Retina (tissue), 1 donor: ENCODE data around the gene IL22.

Experiments
- DNase-seq: peaks from one replicate; pipeline ENCODE4 v3.0.0-alpha.2; 2016

Gene IL22

GRCh38 chr12:68253504-68253903, at the start of gene IL22:
IL22 (minus strand) TSS chr12:68253604; CDS start chr12:68253448, 156 bp downstream.
- no peak for DNase-seq

- DNase-seq = no peak
Measured at GRCh38 chr12:68297929-68298328, 44.5 kb upstream of the IL22 start.

- DNase-seq = no peak
Measured at GRCh38 chr12:68294251-68294650, 40.8 kb upstream of the IL22 start.

GRCh38 chr12:68293347-68293746, 39.9 kb upstream of the IL22 start:
- DNase-seq = no peak

GRCh38 chr12:68292151-68292943, 38.9 kb upstream of the IL22 start:
- no peak for DNase-seq

DNA sequence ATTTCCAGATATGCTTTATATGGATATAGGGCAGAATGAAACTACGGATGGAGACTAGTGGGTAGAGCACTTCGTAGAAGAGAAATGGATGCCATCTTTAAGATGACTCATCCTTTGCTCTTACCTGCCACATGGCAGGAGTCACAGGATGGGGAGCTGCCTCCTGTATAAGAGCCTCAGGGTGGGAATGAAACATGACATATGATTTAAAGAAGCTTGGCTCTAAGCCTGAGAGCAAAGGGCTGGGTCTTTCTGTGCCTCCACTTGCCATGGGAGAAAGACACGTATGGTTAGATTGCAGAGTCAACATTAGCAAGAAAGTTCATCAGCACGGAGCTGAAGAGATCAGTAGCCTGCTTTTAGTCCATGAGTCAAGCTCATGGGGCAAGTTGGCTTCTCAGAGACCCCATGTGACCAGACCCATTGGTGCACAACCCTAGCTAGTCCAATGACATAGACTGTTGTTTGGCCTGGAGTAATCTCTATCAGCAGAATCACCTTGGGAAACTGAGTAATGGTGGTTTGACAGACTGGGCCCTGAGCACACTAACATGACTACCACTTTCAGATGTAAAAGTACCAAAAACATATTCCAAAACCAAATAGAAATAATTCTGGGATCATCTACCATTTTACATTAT, 38.1 kb upstream of the IL22 start:
- DNase-seq = no peak

- DNase-seq = no peak
Measured at GRCh38 chr12:68290126-68290525, 36.7 kb upstream of the IL22 start.

DNA sequence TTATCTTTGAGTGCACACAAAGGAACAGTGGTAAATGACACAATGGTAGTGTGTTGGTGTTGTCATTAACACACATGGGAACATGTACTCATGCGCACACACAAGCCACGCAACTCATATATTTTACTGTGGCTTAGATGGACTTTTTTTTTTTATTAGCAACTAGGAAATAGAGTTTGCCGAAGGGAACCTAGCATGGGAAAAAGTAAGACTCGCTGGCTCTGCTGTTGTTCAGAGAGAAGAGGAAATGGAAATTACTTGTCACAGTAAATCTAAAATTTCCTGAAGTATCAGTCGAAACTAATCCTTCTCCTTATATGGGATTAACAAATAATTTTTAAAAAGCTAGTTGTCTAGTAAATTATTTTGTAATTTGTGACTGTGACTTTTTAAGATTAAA, 33.7 kb upstream of the IL22 start:
- DNase-seq = no peak

DNA sequence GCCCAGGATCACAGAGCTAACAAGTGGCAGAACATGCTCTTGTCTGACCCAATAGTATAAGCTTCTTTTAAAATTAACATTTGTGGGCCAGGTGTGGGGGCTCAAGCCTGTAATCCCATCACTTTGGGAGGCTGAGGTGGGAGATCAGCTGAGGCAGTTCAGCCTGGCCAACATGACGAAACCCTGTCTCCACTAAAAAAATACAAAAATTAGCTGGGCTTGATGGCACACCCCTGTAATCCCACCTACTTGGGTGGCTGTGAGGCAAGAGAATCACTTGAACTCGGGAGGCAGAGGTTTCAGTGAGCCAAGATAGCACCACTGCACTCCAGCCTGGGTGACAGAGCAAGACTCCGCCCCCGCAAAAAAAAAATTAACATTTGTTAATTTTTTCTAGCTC, 33.0 kb upstream of the IL22 start:
- no peak for DNase-seq

DNA sequence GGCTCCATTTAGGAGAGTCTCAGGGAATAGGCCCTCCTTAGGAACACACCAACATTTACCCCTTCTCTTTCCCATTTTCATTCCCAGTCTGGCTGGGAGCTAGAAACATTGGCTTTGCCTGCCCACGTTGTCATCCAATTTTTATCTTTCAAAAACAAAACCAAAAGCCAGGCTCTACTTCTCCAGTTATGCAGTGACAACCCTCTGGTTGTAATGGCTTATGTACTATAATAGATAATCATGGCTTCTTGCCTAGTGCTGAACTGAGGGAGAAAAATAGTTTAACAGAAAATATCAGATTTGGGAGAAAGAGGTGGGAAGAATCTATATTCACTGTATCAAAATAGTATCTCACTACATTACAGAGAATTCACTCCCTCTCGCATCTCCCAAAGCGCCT, 32.1 kb upstream of the IL22 start:
- DNase-seq = no peak

DNA sequence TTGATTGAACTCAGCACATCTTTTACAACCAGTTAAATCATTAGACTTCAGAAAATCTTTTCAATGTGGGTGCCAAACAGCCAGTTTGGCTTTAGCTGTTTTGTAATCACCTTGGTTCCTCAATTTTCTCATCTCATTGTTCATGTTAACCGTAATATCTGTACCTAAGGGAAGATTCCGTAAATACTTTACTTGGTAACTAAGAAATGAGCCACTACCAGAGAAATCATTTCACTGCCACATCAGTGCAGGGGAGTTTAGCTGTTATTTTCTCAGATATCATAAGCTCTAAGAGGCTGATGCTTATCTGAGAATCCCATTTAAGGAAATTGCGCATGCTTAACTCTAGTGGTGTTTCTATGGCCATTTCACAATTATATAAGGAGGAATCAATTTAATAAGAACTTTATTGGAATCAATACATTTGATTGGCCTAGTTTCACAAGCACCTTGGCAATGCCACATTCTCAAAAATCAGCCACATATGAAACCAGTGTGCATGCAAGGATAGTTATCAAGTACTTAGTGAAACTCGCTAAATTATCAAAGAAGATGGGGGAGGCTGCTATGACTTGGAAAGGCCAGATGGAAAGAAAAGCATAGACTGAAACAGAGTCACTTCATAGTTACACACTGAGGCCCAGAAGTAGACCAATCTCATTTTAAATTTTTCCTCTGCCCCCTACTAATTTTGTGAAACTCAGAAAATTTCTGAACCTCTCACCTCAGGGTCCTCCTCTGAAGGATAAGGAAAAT, 28.1 kb upstream of the IL22 start:
- no peak for DNase-seq

GRCh38 chr12:68280240-68280639, 26.8 kb upstream of the IL22 start:
- no peak for DNase-seq

- no peak for DNase-seq
Measured at GRCh38 chr12:68279227-68280054, 26.0 kb upstream of the IL22 start.

DNA sequence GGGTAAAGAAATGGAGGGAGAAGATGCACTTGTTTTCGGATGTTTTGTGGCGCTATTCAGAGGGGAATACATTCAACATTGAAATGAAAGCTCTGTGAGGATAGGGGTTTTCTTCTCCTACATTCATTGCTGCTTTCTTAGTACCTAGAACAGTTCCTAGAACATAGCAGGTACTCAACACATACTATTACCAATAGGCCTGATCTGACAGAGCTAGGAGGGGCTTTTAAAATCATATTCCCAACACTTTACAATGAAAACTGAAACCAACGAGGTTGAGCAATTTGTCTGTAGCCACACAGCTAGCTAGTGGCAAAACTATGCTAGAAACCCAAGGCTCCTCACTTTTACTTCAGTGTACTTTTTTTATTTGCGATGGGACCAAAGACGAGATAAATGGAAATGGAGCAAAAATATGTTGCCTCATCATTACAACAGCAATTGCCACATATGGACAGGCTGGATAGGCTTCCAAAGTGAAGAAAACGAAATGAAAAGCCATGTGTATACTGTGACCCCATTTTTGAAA, 23.1 kb upstream of the IL22 start:
- DNase-seq = no peak

- no peak for DNase-seq
Measured at GRCh38 chr12:68272732-68273131, 19.3 kb upstream of the IL22 start.

- DNase-seq = peak; percentile 10
Measured at GRCh38 chr12:68271346-68271745, 17.9 kb upstream of the IL22 start.

GRCh38 chr12:68270358-68270757, 17.0 kb upstream of the IL22 start:
- DNase-seq = no peak

- no peak for DNase-seq
Measured at GRCh38 chr12:68269779-68270178, 16.4 kb upstream of the IL22 start.

- DNase-seq = no peak
Measured at GRCh38 chr12:68268967-68269366, 15.6 kb upstream of the IL22 start.

- DNase-seq = no peak
Measured at GRCh38 chr12:68267892-68268396, 14.5 kb upstream of the IL22 start.

- DNase-seq = no peak
Measured at GRCh38 chr12:68264857-68265256, 11.5 kb upstream of the IL22 start.

DNA sequence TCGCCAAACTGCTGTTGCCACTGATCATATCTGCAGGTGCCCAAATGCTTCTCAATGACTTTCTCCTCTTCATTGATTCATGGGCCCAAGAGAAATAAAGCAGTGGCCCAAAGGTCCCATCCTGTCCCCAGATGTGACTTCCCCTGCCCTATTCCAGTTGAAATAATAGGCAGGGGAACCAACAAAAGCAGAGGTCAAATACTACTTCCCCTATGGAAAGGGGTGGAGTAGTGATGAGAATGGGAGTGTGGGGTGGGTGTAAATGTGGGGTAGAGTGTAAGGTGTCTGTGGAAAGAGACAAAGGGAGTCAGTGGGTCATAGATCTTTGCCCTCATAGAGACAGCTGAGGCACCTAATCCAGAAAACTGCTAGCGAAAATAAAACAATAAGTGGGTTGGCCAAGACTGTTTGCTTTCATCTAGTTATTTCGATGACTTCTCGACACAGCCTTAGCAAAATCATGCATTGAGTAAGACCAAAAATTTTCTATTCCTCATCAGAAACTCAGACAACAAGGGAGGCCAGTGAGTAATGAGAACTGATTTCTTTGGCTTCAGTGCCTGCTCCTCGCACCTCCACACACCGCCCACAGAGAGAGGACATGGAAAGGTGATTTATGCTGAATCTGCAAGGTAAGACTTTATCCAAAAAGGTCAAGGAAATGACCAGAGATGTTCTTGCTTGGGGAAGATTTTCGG, 10.9 kb upstream of the IL22 start:
- no peak for DNase-seq
